ENCODE measurements around the gene WDR91. TPM values are rescaled to one million over a fixed set of nuclear protein-coding genes. Genes with fewer than 3 reads are reported as not detected.

The WDR91 gene
- total RNA-seq, 2 donors from 2014 or later, result 28.0 to 32.4 TPM

- ATAC-seq (no peak), DNase-seq (no peak)
- 95 to 100% methylated on average over 5 to 38 of the region's 43 CpGs for WGBS, 2 donors
- TF ChIP-seq CTCF (IDR thresholded peaks at IDR 0.05) (no peak), POLR2A (IDR thresholded peaks at IDR 0.05) (no peak)
- no peaks in the 10 kb centered on the region for H3K27me3 ChIP-seq
- H3K4me3 ChIP-seq, result no peak overlapping the region
- no peaks in the 10 kb centered on the region for H3K4me1 ChIP-seq
- no peaks in the 10 kb centered on the region for H3K9me3 ChIP-seq
- intact Hi-C loops (cut with DNase I), result no loop called here
- no peaks in the 10 kb centered on the region for H3K36me3 ChIP-seq (replicated peaks in 1 of 2; ENCODE audit: insufficient read depth in 1 of 2, low read depth in 2 of 2)
- no peak overlapping the region for H3K27ac ChIP-seq
Measured at GRCh38 chr7:135246191-135246825, 35.0 kb upstream of the WDR91 start.

DNA sequence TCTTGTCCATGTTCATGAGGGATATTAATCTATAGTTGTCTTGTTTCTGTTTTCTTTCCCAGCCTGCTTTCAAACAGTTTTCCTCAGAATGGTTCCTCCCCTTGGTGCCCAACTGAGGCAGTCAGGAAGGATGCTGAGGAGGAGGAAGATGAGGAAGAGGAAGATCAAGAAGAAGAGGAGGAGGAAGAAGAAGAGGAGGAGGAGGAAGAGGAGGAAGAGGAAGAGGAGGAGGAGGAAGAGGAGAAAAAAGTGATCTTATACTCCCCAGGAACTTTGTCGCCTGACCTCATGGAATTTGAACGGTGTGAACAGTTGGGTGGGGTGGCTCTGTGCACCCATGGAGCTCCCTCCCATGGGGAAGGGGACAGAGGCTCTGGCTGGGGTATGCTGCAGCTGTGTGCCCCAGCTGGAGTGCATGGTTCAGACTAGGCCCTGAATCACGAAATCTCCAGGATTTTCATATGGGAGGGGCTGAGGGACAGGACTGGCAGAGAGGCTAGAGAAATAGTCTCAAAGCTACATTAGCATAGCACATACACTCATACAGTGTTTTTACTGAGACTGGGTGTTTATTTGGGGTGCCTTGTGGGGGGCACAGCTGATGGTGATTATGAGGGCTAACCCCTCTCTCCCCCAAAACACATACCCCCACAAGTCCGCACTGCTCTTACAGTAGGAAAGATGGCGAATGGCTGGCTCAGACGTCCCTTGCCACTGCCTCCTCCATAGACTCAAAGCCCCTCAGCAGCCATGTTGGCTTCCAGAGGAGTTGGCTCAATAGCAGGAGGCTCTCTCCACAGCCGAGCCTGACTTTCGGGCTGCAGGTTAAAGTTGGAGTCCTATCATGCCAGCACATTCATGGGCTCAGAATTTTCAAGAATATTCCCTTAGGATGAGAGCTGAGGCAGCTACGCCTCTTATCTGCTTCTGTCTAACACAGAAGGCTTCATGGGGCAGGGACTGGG is 34.2 kb upstream of the WDR91 start:
- no peak for TF ChIP-seq POLR2A (IDR thresholded peaks at IDR 0.05)
- TF ChIP-seq CTCF (IDR thresholded peaks at IDR 0.05), result no peak
- H3K9me3 ChIP-seq, result no peaks in the 10 kb centered on the region
- no peak overlapping the region for H3K27ac ChIP-seq
- ATAC-seq, result no peak
- no peaks in the 10 kb centered on the region for H3K27me3 ChIP-seq
- H3K36me3 ChIP-seq (replicated peaks in 1 of 2; ENCODE audit: insufficient read depth in 1 of 2, low read depth in 2 of 2), result no peaks in the 10 kb centered on the region
- DNase-seq, result no peak
- H3K4me1 ChIP-seq, result no peaks in the 10 kb centered on the region
- H3K4me3 ChIP-seq, result no peak overlapping the region
- 82 to 87% methylated on average over 8 of the region's 9 CpGs for WGBS, 2 donors
- intact Hi-C loops (cut with DNase I), result no loop called here

DNA sequence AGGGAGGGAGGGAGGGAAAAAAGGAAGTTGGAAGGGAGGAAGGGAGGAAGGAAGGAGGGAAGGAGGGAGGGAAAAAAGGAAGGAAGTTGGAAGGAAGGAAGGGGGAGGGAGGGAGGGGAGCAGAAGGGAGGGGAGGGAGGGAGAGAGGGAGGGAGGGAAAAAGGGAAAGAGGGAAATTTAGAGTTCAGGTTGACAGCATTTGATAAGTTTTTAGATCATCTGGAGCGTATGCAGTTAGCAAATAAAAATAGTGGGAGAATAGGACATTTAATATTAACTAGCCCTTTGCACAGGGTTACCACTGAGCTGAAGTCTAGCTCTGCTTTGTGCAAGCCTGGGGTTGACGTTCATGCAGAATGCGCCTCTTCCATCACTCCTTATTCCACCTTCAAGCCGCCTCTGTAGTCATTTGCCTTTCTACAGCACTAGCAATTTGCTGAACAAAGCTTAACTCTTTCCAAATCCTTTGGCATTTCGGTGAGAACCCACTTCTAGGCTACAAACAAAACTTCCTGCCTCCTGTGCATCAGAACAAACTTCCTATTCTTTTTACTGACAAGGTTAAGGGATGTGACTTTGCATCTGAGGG is 30.9 kb upstream of the WDR91 start:
- Histone ChIP-seq H3K4me1 (no peaks in the 10 kb centered on the region), H3K36me3 (replicated peaks in 1 of 2; ENCODE audit: insufficient read depth in 1 of 2, low read depth in 2 of 2) (no peaks in the 10 kb centered on the region), H3K27ac (no peak overlapping the region), H3K27me3 (no peaks in the 10 kb centered on the region), H3K9me3 (no peaks in the 10 kb centered on the region), H3K4me3 (no peak overlapping the region)
- DNase-seq (no peak), ATAC-seq (no peak)
- WGBS, 2 donors, result 57 to 58% methylated on average over 5 of the region's 5 CpGs
- TF ChIP-seq CTCF (IDR thresholded peaks at IDR 0.05) (no peak), POLR2A (IDR thresholded peaks at IDR 0.05) (no peak)
- intact Hi-C loops (cut with DNase I), result no loop called here

GRCh38 chr7:135240441-135240840 is 29.1 kb upstream of the WDR91 start:
- DNase-seq (no peak), ATAC-seq (no peak)
- intact Hi-C loops (cut with DNase I), result no loop called here
- Histone ChIP-seq H3K4me1 (no peaks in the 10 kb centered on the region), H3K4me3 (no peak overlapping the region), H3K27ac (no peak overlapping the region), H3K36me3 (replicated peaks in 1 of 2; ENCODE audit: insufficient read depth in 1 of 2, low read depth in 2 of 2) (no peaks in the 10 kb centered on the region), H3K9me3 (no peaks in the 10 kb centered on the region), H3K27me3 (no peaks in the 10 kb centered on the region)
- WGBS, 2 donors, result 82 to 95% methylated on average over 9 of the region's 9 CpGs
- TF ChIP-seq POLR2A (IDR thresholded peaks at IDR 0.05), result no peak
- TF ChIP-seq CTCF (IDR thresholded peaks at IDR 0.05), result no peak
